LoVo (cell line): ENCODE measurements around the gene LRFN4.
A peak's percentile ranks its signal among the peaks of the same experiment; 100 is the strongest.

ENCODE experiments used
- DNase-seq: peaks from one replicate; pipeline ENCODE4 v3.0.0-alpha.2; 2016; ENCODE audit warnings: low spot score

Gene LRFN4

DNA sequence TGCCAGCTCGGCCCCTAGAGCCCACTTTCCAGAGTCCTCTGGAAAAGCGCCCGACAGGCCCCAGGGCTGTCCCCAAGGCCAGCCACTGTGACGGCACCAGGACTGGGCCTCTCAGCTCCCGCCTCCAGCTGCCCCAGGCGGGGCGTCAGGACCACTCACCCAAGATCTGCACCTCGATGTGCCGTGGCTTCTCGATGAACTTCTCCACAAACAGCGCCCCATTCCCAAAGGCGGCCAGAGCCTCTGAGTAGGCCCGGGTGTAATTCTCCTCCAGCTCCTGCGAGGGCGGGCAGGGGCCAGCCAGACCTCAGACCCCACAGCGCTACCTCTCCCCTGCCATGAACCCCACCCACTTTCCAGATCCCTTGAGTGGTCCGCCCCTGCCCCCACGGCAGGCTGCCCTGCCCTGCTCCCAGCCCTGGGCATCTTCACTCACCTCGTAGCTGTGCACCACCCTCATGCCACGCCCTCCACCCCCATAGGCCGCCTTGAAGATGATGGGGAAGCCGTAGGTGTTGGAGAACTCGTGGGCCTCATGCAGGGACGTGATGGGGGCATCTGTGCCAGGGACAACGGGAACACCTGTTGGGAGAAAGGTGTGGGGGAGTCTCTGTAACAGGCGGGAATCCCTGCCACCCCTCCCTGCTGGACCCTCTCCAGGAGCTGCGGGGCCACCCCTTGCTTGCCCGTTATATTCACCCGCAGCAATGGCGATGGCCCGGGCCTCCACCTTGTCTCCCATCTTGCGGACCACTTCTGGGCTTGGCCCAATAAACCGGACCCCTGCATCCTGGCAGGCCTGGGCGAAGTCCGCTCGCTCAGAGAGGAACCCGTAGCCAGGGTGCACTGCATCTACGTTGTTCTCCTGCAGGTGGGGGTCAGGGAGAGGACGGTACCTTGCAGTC is 14.0 kb downstream of the LRFN4 start:
- DNase-seq: no peak

DNA sequence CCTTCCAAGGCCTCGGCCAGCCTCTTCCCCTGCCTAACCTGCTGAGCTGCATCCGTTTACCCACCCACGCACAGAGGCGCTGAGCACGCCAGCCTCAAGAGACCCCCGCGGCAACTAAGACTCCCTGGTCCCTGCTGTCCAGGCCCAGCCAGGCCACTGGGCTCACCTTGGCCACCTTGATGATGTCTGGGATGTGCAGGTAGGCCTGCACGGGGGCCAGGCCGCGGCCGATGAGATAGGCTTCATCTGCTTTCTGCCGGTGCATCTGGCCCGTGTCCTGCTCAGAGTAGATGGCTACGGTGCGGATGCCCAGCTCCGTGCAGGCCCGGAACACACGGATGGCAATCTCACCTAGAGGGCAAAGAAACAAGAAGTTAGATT is 14.6 kb downstream of the LRFN4 start:
- DNase-seq: no peak

DNA sequence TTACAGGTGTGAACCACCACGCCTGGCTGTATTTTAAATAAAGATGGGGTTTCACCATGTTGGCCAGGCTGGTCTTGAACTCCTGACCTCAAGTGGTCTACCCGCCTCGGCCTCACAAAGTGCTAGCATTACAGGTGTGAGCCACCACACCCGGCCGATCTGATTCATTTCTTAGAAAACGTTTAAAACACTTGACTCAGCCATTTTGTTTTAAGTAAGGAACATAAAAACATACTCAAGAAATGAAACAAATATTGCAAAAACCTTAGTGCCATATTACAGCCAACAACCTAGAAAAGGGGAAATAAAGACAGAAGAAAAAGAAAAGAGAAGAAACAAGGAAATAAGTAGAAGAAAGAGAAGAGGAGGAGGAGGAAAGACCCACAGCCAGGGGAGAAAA is 17.4 kb downstream of the LRFN4 start:
- no peak for DNase-seq

DNA sequence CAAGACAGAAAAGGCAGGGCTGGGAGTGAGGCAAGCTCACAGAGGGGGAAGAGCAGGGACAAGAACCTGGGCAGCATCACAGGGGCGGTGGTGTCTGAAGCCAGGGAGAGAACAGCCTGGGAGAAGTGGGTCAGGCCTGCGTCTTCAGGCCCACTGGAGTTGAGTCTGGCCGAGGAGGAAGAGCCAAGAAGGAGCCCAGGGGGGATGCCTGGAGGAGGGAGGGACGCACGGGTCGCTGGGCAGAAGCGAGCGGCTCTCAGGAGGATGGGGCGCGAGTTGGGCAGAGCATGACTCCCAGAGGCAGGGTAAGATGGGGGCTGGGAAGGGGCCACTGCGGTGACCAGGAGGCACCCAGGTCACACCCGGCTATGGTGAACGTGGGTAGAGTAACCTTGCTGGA is 18.5 kb downstream of the LRFN4 start:
- DNase-seq: no peak

DNA sequence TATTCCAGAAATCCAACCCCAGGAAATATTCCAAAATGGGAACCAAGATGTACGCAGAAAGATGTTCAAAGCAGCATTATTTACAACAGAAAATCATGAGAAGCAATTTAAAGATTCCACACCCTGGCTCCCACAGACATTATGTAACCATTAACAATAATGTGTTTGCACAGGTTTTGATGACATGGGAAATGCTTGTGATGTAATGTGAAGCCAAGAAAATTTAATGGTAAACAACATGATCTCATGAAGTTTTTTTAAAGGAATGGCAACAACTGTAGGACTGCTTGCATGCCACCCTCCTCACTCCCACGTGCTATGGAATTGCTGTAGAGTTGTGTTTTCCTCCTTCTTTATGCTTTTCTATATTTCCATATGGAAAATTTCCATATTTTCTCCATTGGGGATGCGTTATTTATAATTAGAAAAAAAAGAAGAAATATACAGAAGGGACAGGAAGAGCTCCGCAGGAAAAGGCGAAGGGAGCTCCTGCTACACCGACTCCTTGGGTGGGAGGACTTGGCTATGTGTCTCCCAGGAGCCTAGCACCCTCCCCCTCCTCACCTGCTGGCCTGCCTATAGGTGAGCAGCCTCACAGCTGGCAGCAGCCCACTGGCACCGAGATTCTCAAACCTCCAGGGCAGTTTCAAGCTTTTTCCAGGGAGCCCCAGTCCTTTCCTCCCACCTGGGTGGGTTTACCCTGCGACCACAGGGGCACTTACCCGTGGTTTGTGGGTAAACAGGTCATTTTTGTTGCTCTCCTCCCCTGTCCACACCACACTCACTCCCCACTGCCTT is 20.9 kb downstream of the LRFN4 start:
- no peak for DNase-seq

DNA sequence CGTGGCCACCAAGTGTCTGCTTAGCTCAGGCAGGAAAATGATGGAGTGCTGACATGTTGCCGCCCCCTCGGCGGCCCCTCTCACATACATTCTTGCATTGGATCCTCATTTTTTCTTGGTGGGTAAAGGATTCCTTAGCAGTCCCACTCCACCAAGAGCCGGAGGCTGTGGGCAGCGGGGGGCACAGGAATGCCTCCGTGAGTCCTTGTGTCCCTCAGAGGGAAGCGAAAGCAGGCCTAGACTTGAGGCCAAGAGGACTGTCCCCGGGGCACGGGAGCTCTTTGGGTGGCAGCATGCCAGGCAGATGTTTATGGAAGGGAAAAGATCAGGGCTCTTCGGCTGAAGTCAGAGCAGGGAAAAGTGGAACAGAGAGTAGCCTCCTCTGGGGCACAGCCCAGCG is 21.6 kb downstream of the LRFN4 start:
- DNase-seq: no peak

DNA sequence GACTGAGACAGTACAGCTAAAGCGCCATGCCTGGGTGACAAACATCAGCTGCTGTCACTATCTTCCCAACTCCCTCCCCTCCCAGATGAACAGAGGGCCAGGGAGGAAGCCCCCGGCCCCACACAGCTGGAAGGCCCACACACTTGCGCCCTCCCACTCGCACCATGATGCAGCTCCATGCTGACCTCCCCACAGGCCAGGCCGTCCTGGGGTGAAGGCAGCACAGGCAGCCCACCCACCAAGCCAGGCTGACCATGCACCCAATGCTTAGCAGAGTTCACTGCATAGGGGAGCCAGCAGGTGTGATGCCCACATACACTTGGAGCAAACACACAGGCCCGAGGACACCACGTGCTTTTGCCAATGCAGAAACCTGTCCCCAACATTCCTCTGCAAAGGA is 22.1 kb downstream of the LRFN4 start:
- no peak for DNase-seq

DNA sequence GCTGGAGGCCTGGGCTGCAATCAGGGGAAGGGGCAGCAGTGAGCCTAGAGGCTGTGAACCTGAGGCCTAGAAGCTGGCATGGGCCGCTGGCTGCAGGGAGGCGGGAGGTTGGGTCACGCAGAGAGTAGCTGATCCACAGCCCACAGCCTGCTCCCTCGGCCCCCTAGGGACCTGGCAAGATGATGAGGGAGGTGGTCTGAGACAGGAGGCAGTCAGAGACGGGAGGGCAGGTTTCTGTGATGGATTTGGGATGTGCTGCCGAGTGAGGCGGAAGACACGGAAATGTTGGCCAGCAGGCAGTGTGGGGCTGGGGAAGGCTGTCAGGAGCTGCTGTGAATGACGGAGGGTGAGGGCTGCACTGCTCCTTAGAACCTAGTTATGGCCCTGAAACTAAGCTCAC is 22.7 kb downstream of the LRFN4 start:
- DNase-seq: no peak

DNA sequence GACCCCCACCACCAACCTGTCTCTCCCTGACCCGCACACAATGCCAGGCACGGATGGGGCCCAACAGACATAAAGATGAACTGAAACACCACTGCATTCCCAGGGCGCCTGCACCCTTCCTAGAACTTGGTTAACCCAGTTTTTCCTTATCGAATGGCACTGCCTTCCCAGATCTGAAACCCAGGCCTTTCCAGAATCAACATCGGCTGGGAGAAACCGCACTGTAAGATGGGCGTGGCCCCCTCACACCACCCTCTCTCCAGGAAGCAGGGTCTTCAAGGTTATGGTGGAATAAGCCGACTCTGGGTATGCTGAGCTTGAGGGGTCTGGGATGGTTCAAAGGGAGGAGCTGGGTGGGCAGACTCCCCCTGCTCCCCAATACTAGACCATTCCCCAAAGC is 23.1 kb downstream of the LRFN4 start:
- no peak for DNase-seq

DNA sequence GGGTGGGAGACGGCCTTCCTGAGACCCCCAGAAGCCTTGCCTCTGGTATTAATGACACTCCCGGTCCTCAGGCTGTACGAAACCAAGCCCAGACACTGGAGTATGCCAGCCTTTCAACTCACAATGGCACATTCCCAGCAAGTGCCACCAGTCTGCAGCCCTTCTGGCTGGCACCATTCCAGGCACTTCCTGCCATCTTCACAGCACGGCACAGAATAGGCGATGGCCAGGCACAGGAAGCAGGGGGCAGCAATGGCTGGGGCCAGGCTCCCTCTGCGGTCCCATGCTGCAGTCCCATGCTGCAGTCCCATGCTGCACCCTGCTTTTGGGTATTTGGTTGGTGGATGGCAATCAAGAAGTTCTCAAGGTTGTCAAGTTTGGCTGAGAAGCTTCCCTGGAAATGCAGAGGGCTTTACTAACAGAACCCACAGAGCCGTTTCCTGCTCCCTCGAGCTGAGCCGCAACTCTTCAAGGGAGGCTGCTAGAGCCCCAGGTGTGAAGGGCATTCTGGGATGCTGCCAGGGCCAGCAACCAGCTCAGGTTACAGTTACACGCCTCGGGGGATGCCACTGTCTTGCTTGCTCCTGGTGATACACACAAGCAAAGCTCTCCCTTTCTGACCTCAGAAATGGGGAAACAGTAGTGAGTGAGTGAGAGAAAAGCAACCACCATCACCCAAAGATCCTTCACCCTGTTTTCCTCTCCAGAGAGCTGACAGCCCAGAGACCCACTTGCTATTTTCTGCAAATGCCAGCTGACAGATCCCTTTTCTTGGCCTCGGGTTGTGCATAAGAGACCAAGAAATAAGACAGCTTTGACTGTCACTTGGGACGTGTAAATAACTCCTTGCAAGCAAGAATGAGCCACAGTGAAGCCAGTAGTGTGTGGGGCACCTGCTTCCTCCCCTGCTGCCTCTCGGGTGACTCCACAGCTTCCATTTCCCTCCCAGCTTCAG is 23.9 kb downstream of the LRFN4 start:
- DNase-seq: peak; percentile 34

DNA sequence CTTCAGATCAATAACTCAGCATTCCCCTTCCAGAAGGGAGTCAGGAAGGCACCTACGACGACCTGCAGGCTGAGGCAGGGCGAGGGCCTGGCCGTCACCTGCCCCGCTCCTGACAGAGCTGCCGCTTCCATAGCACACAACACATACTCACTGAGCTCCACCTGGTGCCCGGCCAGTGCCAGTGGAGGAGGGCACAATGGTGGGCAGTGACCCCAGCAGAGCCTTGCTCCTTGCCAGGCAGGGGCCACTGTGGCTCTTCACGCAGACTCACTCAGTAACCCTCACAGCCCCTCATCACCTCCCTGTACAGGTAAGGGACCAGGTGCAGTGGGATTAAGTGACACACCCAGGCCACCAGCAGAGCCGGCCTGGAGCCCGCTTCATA is 24.6 kb downstream of the LRFN4 start:
- no peak for DNase-seq

DNA sequence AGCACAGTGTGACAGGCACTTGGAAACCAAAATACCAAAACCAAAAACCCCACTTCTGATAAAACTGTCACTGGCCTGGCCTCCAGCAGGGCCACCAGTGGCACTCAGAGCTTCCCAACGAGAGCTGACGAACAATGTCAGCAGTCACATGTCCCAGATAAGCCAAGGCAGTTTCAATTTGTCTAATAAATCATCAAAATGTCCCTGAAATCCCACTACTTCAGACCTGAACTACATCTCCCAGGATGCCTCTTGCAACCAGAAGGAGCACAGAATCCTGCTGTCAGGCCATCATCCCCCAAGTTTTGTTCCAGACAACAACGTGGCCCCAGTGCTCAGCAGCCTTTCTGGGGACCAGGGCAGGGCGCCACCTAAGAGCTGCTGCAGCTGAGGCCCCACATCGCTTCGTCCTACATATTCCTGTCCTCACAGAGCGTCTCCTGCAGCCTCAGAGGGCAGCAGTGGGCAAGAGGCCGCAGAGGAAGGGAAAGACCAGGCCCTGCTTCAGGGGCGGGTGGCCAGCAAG is 25.1 kb downstream of the LRFN4 start:
- no peak for DNase-seq

DNA sequence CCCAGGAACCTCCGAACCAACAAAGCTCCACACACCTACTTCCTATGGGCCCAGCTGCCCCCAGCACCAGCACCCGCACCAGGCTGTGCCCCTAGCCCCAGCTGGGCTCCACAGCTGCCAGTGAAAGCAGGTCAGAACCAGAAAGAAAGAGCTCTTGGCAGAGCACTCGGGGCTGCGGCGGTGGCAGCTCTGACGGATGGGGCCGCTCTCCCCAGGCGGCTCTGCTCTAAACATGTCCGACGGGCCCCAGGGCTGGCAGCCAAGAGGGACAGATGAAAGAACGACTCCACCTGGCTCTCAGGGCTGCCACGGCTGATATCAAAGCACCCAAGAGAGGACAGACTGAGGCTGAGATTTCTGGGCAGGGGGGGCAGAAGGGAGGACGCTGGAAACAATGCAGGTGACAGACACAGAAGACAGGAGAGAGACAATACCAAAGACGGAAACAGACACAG is 25.7 kb downstream of the LRFN4 start:
- no peak for DNase-seq

DNA sequence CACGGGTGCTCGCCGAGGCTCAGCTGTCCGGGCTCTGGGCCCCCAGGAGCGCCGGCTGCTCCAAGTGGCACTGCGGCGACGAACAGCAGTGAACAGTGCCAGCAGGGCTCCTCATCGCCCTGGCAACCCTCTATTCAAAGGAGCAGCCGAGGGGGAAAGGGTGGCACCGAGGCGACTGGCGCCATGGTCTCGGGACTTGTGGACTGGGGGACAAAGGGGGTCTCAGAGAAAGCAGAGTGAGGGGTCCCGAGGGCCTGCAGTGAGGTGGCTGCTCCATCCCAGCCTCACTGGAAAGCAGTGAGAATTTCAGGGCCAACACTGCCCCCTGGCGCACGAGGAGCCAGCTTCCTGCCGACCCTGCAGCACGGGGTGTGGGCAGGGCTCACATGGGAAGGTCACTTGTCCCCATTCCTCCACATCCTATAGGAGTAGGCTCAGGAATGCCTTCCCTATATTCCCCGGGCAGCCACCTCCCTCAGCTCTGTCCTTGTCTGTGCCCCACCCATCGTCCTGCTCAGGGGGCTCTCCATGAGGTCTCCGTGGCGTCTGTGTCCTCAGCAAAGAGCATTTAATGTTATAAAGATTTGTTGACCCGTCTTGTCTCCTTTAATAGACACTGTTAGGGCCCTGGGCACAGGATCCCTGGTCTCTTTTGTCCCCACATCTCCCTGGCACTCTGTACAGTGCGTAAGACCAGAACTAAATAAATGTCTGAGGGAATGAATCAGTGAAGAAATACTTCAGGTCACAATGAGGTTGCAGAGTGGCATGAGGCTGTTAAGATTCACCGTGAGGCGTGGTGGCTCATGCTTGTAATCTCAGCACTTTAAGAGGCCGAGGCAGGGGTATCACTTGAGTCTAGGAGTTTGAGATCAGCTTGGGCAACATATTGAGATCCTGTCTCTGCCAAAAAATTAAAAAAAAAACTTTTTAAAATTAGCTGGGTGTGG is 26.4 kb downstream of the LRFN4 start:
- DNase-seq: peak; percentile 58

DNA sequence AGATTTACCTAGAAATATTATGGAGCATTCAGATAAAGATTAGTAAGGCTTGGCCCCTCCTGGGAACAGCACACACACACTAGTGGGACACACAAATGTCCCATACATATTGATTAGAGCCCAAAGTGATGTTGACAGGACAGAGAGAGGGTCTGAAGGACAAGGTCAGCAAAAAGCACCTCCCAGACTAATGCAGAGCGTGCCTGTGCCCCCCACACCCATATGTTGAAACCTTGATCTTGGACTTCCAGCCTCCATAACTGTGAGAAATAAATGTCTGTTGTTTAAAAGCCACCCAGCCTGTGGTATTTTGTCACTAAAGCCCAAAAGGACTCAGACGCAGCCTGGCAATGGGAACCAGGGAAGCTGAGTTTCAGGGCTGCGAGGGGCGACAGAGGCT is 27.6 kb downstream of the LRFN4 start:
- no peak for DNase-seq

DNA sequence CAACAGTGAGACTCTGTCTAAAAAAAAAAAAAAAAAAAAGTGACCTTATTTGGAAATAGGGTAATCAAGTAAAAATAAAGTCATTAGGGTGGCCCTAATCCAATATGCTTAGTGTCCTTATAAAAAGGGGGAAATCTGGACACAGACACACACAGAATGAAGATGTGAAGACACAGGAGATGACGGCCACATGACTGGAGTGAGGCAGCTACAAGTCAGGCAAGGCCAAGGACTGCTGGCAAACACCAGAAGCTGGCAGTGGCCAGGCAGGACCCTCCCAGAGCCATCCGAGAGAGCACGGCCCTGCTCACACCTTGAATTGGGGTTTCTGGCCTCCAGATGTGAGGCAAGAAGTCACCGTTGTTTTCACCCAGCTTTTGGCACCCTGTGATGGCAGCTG is 28.6 kb downstream of the LRFN4 start:
- no peak for DNase-seq

DNA sequence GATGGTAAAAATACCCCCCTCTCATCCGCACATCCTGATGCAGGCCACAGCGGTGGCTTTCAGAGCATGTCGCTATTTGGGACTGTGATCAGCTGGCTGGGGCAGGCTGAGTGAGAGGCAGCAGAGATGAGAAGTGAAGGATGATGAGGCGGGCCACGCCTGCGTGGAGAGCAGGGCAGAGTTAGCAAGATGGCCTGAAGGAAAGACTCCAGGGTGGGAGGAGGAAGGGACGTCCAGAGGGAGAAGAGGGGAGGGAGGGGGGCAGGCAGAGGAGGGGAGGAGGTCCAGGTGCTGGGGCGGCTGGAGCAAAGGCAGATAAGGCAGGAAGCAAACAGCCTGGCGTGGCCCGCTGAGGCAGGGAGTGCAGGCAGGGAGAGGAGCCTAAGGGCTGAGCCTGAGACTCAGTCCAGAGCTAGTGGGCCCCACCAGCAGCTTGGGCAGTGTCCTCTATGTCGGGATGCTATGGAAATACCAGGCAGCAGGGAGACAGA is 29.1 kb downstream of the LRFN4 start:
- DNase-seq: no peak

DNA sequence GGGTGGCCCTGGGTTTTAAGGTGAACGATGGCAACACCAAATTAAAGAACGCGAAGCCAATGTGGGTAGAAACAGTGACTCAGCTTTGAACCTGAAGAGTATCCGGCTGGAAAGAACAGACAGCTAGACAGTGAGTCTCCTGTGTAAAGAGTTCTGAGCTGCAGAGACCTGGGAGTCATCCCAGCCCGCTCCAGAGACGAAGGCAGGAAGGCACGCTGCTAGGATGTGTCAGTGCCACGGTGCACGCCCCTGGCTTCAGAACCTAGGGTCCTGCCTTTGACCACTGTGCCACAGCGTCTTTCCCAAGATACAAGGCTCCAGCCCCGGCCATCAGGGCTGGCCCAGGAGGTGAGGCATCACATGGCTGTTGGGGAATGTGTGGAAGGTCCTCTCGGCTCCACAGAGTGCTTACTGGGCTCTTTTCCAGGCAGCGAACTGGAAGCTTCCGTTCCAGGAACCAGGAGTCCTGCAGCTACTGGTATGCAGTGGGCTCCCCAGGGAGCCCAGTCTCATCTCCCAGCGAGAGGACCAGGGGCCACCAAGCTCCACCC is 29.9 kb downstream of the LRFN4 start:
- no peak for DNase-seq

DNA sequence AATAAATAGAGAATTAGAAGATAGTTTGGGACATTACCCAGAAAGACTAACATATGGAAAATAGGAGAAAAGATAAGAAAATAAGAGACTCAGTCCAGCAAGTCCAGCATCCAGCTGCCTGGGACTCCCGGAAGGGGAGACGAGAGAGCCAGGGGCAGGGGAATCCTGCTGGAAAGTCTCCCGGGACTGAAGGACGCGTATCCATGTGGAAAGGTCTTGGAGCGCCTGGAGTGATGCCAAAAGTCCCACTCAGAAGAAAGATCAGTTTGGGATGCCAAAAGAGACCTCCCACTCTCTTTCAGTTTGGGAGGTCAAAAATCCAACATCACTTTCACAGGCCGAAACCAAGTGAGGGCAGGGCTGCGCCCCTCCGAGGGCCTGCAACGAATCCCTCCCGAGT is 30.7 kb downstream of the LRFN4 start:
- no peak for DNase-seq

DNA sequence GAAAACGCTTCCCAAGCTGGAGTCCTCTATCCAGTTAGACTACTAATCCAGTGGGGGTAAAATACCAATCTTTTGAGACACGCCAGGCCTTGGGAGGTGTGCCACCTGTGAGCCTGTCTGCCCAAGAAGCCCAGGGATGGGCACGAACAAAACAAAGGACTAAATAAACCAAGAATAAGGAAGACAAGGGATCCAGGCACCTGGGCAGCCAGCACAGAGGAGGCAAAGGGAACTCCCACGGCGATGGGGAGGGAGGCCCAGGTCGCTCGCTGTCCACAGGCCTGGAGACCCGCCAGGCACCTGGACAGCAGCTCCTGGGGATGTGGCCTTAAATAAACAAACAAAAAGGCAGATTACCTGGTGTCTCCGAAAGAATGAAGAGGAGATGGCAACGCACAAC is 31.4 kb downstream of the LRFN4 start:
- no peak for DNase-seq
